ENCODE data around the gene TTC16. TPM values are rescaled to one million over a fixed set of nuclear protein-coding genes. Genes with fewer than 3 reads are reported as not detected.

Gene TTC16
- polyA plus RNA-seq, 10 donors = 0.03 to 0.16 (median 0.06) TPM; not detected in 4

GRCh38 chr9:127717766-127718165 is 1.9 kb downstream of the TTC16 start:
- DNase-seq = no peak

- DNase-seq = no peak
These were observed 4.4 kb downstream of the TTC16 start for GRCh38 chr9:127720031-127720864.

- DNase-seq = no peak
These were observed 5.0 kb downstream of the TTC16 start for GRCh38 chr9:127720865-127721227.

- DNase-seq = no peak
These were observed 5.5 kb downstream of the TTC16 start for GRCh38 chr9:127721391-127721821.

- no peak for DNase-seq
These were observed 6.3 kb downstream of the TTC16 start for GRCh38 chr9:127722055-127722745.

- DNase-seq = no peak
These were observed 7.1 kb downstream of the TTC16 start for GRCh38 chr9:127723013-127723412.

GRCh38 chr9:127723444-127723843 is 7.6 kb downstream of the TTC16 start:
- DNase-seq = no peak

GRCh38 chr9:127724012-127724411 is 8.1 kb downstream of the TTC16 start:
- DNase-seq = no peak

- no peak for DNase-seq
These were observed 11.0 kb downstream of the TTC16 start for GRCh38 chr9:127726871-127727270.

- DNase-seq = no peak
These were observed 12.9 kb downstream of the TTC16 start for GRCh38 chr9:127728808-127729207.

GRCh38 chr9:127729522-127730256 is 13.8 kb downstream of the TTC16 start:
- DNase-seq = no peak

GRCh38 chr9:127730262-127730661 is 14.4 kb downstream of the TTC16 start:
- DNase-seq = no peak

- DNase-seq = no peak
These were observed 15.0 kb downstream of the TTC16 start for GRCh38 chr9:127730799-127731410.

- DNase-seq = no peak
These were observed 16.1 kb downstream of the TTC16 start for GRCh38 chr9:127731938-127732337.

- DNase-seq = no peak
These were observed 16.6 kb downstream of the TTC16 start for GRCh38 chr9:127732444-127732843.

GRCh38 chr9:127733614-127734013 is 17.7 kb downstream of the TTC16 start:
- no peak for DNase-seq

- peak in 1 of 3 donors; percentile 26 for DNase-seq
These were observed 18.4 kb downstream of the TTC16 start for GRCh38 chr9:127734247-127734746.

GRCh38 chr9:127734747-127735529 is 19.1 kb downstream of the TTC16 start, which contains the start of gene TOR2A:
Gene TOR2A, minus strand, starts transcription at chr9:127735294. Its CDS starts 24 bp downstream, at chr9:127735270.
- DNase-seq = peak; percentile 97 to 99 (median 98)

- DNase-seq = no peak
These were observed 19.8 kb downstream of the TTC16 start for GRCh38 chr9:127735530-127736185.

GRCh38 chr9:127738666-127739065 is 22.8 kb downstream of the TTC16 start:
- DNase-seq = no peak

Data from muscle of back (tissue), 11 donors.